MM.1S (cell line): ENCODE results near the gene CSTA.

ENCODE experiments used
- DNase-seq: peaks from one replicate; pipeline ENCODE4 v3.0.0-alpha.2; 2015
- H2AFZ ChIP-seq: fragments of 300-600 bp; sonication (generic); 2 replicates; pipeline ENCODE4 v1.6.0; 2016; ENCODE audit warnings: antibody characterized with exemption, low read length
- H3F3A ChIP-seq: fragments of 300-600 bp; sonication (generic); 2 replicates; pipeline ENCODE4 v1.6.1; 2016; ENCODE audit warnings: mild to moderate bottlenecking, antibody characterized with exemption, low read length, moderate library complexity, mixed read lengths; ENCODE audit not compliant: insufficient read depth
- H3K27ac ChIP-seq: fragments of 300-600 bp; sonication (generic); 2 replicates; pipeline ENCODE4 v1.5.1; 2016; ENCODE audit warnings: mild to moderate bottlenecking, low read length
- H3K27me3 ChIP-seq: fragments of 300-600 bp; sonication (generic); replicated peaks from 2 replicates; pipeline ENCODE4 v1.6.0; 2016; ENCODE audit warnings: low read length; ENCODE audit not compliant: insufficient read depth
- H3K36me3 ChIP-seq: fragments of 300-600 bp; sonication (generic); replicated peaks from 2 replicates; pipeline ENCODE4 v1.6.1; 2016; ENCODE audit warnings: mild to moderate bottlenecking, low read length, mixed read lengths; ENCODE audit not compliant: insufficient read depth
- H3K4me1 ChIP-seq: fragments of 300-600 bp; sonication (generic); 2 replicates; pipeline ENCODE4 v1.6.1; 2016; ENCODE audit warnings: low read length, mixed read lengths
- H3K4me2 ChIP-seq: fragments of 300-600 bp; sonication (generic); 2 replicates; pipeline ENCODE4 v1.6.0; 2016; ENCODE audit warnings: low read depth, low read length
- H3K4me3 ChIP-seq: fragments of 300-600 bp; sonication (generic); 2 replicates; pipeline ENCODE4 v1.5.1; 2016; ENCODE audit warnings: low read length, mixed read lengths
- H3K79me2 ChIP-seq: fragments of 300-600 bp; sonication (generic); 2 replicates; pipeline ENCODE4 v1.6.1; 2016; ENCODE audit warnings: mixed run types, low read length, mixed read lengths
- H3K9ac ChIP-seq: fragments of 300-600 bp; sonication (generic); 2 replicates; pipeline ENCODE4 v1.6.1; 2016; ENCODE audit warnings: low read length, mixed read lengths
- H3K9me2 ChIP-seq: fragments of 300-600 bp; sonication (generic); replicated peaks from 2 replicates; pipeline ENCODE4 v1.6.1; 2016; ENCODE audit warnings: mild to moderate bottlenecking, low read length, mixed read lengths; ENCODE audit not compliant: insufficient read depth
- H3K9me3 ChIP-seq: fragments of 300-600 bp; sonication (generic); replicated peaks from 2 replicates; pipeline ENCODE4 v1.6.1; 2016; ENCODE audit warnings: mild to moderate bottlenecking, low read length, mixed read lengths; ENCODE audit not compliant: insufficient read depth
- H4K20me1 ChIP-seq: fragments of 300-600 bp; sonication (generic); 2 replicates; pipeline ENCODE4 v1.6.1; 2016; ENCODE audit warnings: mild to moderate bottlenecking, low read length, moderate library complexity, mixed read lengths; ENCODE audit not compliant: insufficient read depth
- EZH2 ChIP-seq: fragments of 300-600 bp; sonication (generic); optimal IDR thresholded peaks from 2 replicates; pipeline ENCODE3; 2017; ENCODE audit warnings: low read depth, mild to moderate bottlenecking, antibody characterized with exemption, low read length, mixed read lengths
- EZH2phosphoT487 ChIP-seq: fragments of 300-600 bp; sonication (generic); IDR thresholded peaks from 2 replicates; pipeline ENCODE4 v1.6.1; 2018; ENCODE audit warnings: antibody characterized with exemption, low read length
- TF ChIP-seq, protein P1 (sequence below): fragments of 300-600 bp; sonication (generic); IDR thresholded peaks from 2 replicates; pipeline ENCODE4 v1.5.1; 2016; ENCODE audit warnings: antibody characterized with exemption, low read length, mixed read lengths

Gene CSTA

DNA sequence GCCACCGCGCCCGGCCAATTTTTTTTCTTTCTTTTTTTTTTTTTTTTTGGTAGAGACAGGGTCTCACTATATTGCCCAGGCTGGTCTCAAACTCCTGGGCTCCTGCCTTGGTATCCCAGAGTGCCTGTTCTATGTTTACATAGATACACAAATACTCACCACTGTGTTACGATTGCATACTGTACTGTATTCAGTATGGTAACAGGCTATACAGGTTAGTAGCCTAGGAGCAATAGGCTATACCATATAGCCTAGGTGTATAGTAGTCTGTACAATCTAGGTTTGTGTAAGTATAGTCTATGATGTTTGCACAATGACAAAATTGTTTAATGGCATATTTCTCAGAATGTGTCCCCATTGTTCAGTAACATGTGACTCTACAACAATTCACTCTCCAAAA is 26.6 kb downstream of the CSTA start:
- H3K79me2 ChIP-seq: no peaks in the 10 kb centered on the region
- no peaks in the 10 kb centered on the region for H4K20me1 ChIP-seq
- no peaks in the 10 kb centered on the region for H3F3A ChIP-seq
- no peak overlapping the region for H3K27ac ChIP-seq
- no peaks in the 10 kb centered on the region for H3K9me2 ChIP-seq
- no peaks in the 10 kb centered on the region for H3K9me3 ChIP-seq
- no peaks in the 10 kb centered on the region for H3K4me1 ChIP-seq
- H3K27me3 ChIP-seq: no peaks in the 10 kb centered on the region
- no peaks in the 10 kb centered on the region for H3K36me3 ChIP-seq
- H3K4me2 ChIP-seq: no peak overlapping the region
- no peak overlapping the region for H3K4me3 ChIP-seq
- H3K9ac ChIP-seq: no peak overlapping the region
- TF ChIP-seq, protein P1, sequence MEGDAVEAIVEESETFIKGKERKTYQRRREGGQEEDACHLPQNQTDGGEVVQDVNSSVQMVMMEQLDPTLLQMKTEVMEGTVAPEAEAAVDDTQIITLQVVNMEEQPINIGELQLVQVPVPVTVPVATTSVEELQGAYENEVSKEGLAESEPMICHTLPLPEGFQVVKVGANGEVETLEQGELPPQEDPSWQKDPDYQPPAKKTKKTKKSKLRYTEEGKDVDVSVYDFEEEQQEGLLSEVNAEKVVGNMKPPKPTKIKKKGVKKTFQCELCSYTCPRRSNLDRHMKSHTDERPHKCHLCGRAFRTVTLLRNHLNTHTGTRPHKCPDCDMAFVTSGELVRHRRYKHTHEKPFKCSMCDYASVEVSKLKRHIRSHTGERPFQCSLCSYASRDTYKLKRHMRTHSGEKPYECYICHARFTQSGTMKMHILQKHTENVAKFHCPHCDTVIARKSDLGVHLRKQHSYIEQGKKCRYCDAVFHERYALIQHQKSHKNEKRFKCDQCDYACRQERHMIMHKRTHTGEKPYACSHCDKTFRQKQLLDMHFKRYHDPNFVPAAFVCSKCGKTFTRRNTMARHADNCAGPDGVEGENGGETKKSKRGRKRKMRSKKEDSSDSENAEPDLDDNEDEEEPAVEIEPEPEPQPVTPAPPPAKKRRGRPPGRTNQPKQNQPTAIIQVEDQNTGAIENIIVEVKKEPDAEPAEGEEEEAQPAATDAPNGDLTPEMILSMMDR: no peak
- no peak for TF ChIP-seq EZH2phosphoT487
- TF ChIP-seq EZH2: no peak
- no peak overlapping the region for H2AFZ ChIP-seq
- no peak for DNase-seq

DNA sequence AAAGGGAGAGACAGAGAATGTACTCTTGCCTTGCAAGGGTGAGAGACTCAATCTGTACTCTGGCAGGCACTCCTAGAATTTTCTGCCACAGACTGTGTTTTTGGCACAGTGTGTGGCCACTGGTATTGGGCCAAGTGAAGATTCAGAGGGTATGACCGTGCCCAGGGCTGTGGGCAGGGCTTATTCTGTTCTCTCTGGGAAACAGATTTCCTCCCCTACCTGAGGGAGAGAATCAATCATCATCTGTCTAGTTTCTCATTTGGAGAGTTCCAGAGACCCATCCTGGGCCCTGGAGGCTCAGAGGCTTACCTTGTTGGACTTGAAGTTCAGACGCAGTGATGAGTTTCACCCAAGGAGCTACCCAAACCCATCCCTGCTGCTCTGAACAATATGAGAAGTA is 28.2 kb downstream of the CSTA start:
- H3K9ac ChIP-seq: no peak overlapping the region
- H3F3A ChIP-seq: no peaks in the 10 kb centered on the region
- H3K27me3 ChIP-seq: no peaks in the 10 kb centered on the region
- TF ChIP-seq EZH2phosphoT487: no peak
- TF ChIP-seq EZH2: no peak
- TF ChIP-seq, protein P1: no peak
- H3K4me1 ChIP-seq: no peaks in the 10 kb centered on the region
- H3K79me2 ChIP-seq: no peaks in the 10 kb centered on the region
- no peaks in the 10 kb centered on the region for H4K20me1 ChIP-seq
- no peak overlapping the region for H2AFZ ChIP-seq
- no peak overlapping the region for H3K4me2 ChIP-seq
- H3K27ac ChIP-seq: no peak overlapping the region
- H3K4me3 ChIP-seq: no peak overlapping the region
- H3K36me3 ChIP-seq: no peaks in the 10 kb centered on the region
- H3K9me3 ChIP-seq: no peaks in the 10 kb centered on the region
- DNase-seq: no peak
- no peaks in the 10 kb centered on the region for H3K9me2 ChIP-seq

DNA sequence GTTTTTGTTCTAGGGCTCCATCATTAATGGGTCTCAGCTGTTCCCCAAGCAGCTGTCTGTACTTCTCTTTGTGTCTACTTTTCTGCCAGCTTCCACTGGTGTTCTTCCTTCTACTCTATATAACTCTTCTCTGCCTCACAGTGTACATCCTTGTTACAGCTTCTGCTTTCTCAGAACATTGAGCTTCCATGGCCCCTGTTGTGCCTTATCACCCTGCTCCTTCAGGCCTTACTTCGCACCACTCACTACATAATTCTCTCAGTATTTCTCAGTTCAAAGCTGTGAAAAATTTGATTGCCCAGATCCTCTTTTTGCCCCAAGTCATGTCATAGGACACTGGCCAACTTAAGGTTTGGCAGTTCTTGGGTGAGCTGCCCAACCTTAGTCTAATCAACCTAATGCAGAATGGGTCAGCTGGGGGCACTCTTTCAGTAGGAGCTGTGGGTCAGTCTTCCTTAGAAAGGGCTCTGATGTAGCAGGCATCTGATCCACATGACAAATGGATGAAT is 28.9 kb downstream of the CSTA start:
- Histone ChIP-seq H2AFZ (no peak overlapping the region), H3K9me3 (no peaks in the 10 kb centered on the region), H3K9me2 (no peaks in the 10 kb centered on the region), H3K27me3 (no peaks in the 10 kb centered on the region), H3K9ac (no peak overlapping the region), H3K4me2 (no peak overlapping the region), H3K4me3 (no peak overlapping the region), H3K79me2 (no peaks in the 10 kb centered on the region), H3F3A (no peaks in the 10 kb centered on the region), H3K4me1 (no peaks in the 10 kb centered on the region), H4K20me1 (no peaks in the 10 kb centered on the region), H3K36me3 (no peaks in the 10 kb centered on the region), H3K27ac (no peak overlapping the region)
- no peak for DNase-seq
- TF ChIP-seq EZH2: no peak
- TF ChIP-seq, protein P1: no peak
